Thyroid gland (tissue), 4 donors: ENCODE measurements around the gene CLSTN2. TPM values are rescaled to one million over a fixed set of nuclear protein-coding genes. Genes with fewer than 3 reads are reported as not detected.

Source experiments
- DNase-seq, 2 donors: peaks; one replicate each; pipeline ENCODE4 v3.0.0-alpha.2; 2019
- H3K27ac ChIP-seq, 3 donors: fragments of 200-600 bp; sonication (generic); 1 replicate in 2 of 3; 2 replicates in 1 of 3; pipeline ENCODE4 v1.5.1; 2016 to 2019; ENCODE audit warnings: mild to moderate bottlenecking in 1 of 3, moderate library complexity in 1 of 3
- H3K27me3 ChIP-seq: fragments of 200-600 bp; sonication (generic); one replicate; pipeline ENCODE4 v1.5.1; 2019
- H3K36me3 ChIP-seq, 2 donors: fragments of 200-600 bp; sonication (generic); one replicate each; pipeline ENCODE4 v1.5.1; 2016 to 2019
- H3K4me1 ChIP-seq, 2 donors: fragments of 200-600 bp; sonication (generic); one replicate each; pipeline ENCODE4 v1.5.1; 2017 to 2019
- H3K4me3 ChIP-seq, 3 donors: fragments of 200-600 bp; sonication (generic); replicated peaks in 1 of 3; 1 replicate in 2 of 3; 2 replicates in 1 of 3; pipeline ENCODE4 v1.5.1; 2016; ENCODE audit warnings: mild to moderate bottlenecking in 1 of 3
- H3K9me3 ChIP-seq: fragments of 200-600 bp; sonication (generic); one replicate; pipeline ENCODE4 v1.5.1; 2017
- POLR2A ChIP-seq, 2 donors: fragments of 450-650 bp; IDR thresholded peaks; one replicate each; pipeline ENCODE4 v1.6.1; 2017; ENCODE audit warnings: antibody characterized with exemption in 2 of 2, mild to moderate bottlenecking in 2 of 2, moderate library complexity in 1 of 2
- WGBS, 2 donors: methylation state at CpG; one replicate each; pipeline ENCODE4 v1.1.5; 2017; 5-methylcytosine and 5-hydroxymethylcytosine counted together
- intact Hi-C: fragments of 100-400 bp; cut with DNase I; formaldehyde crosslinking; loops from one replicate; pipeline ENCODE4 v1.15.1; 2023
- total RNA-seq, 4 donors: library from RNA; depleted of rRNA; stranded (reverse); fragments of >200 nt; gene quantifications; one replicate each; pipeline ENCODE4 v1.2.3, GENCODE V29; 2016
- TF ChIP-seq, protein P1 (sequence below), 6 experiments: fragments of 200-600 bp in 3 of 6; fragments of 450-650 bp in 3 of 6; sonication (generic) in 3 of 6; IDR thresholded peaks; one replicate each; pipeline ENCODE4 v1.5.1; 2016 to 2019; ENCODE audit warnings: antibody characterized with exemption in 6 of 6, mild to moderate bottlenecking in 2 of 6, inconsistent platforms in 1 of 6, moderate library complexity in 1 of 6

Gene CLSTN2
- total RNA-seq, 4 donors from 2014 or later: 9.7 to 32.9 (median 15.5) TPM

DNA sequence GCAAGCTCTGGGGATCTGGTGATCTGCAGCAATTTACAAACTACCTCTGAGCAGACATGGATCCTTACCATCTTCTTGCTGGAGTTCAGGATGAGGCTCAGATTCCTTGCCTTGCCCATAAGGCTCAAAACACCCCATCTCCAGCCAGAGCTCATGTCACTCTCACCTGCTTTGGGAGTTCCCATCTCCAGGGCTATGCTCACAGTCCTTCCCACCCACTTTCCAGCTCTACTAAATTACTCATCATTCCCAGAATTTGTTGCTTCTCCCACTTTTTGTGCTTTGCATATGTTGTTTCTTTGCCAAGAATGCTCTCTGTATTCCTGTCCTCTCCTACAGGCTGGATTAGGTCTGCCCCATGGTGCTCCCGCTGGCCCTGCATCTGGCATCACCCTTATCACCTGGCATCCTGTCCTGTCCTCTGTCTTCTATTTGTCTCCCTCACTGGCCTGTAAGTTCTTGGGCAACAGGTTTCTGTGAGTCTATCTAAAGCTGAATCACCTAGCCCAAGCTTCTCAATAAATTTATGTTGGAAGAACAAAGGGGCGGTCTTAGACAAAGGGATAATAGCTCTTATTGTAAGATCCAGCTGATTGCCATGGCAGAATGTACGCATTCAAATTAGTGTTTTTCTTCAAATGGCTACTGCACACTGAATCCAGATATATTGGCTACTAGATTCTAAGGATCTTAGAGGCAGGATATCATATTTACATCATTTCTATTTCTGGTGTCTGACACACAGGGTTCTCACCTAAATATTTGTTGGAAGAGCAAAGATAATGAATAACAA, 179.2 kb downstream of the CLSTN2 start:
- DNase-seq: no peak

DNA sequence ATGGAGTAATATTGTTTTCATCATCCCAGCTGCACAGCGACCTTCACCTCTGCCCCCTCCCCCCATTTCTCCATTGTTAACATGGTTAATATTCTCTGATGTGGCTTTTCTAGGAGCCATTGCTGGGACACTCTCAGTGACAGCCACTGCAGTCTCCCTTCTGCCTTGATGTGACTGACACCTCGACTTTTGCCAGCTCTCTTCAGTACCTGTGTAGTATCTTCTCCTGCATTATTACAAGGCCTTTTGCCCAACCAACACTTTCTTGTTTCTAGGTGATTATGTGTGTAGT, 179.8 kb downstream of the CLSTN2 start:
- WGBS, 2 donors: 79 to 88% methylated on average over 2 of the region's 2 CpGs
- H3K4me1 ChIP-seq: peaks cover 5 to 17% of the 10 kb centered on the region in 2 donors
- DNase-seq: no peak
- no peak overlapping the region for H3K4me3 ChIP-seq
- no peaks in the 10 kb centered on the region for H3K36me3 ChIP-seq
- intact Hi-C loops: no loop called here
- no peaks in the 10 kb centered on the region for H3K9me3 ChIP-seq
- no peaks in the 10 kb centered on the region for H3K27me3 ChIP-seq
- no peak overlapping the region for H3K27ac ChIP-seq
- TF ChIP-seq POLR2A (IDR thresholded peaks at IDR 0.05): no peak
- TF ChIP-seq, protein P1, sequence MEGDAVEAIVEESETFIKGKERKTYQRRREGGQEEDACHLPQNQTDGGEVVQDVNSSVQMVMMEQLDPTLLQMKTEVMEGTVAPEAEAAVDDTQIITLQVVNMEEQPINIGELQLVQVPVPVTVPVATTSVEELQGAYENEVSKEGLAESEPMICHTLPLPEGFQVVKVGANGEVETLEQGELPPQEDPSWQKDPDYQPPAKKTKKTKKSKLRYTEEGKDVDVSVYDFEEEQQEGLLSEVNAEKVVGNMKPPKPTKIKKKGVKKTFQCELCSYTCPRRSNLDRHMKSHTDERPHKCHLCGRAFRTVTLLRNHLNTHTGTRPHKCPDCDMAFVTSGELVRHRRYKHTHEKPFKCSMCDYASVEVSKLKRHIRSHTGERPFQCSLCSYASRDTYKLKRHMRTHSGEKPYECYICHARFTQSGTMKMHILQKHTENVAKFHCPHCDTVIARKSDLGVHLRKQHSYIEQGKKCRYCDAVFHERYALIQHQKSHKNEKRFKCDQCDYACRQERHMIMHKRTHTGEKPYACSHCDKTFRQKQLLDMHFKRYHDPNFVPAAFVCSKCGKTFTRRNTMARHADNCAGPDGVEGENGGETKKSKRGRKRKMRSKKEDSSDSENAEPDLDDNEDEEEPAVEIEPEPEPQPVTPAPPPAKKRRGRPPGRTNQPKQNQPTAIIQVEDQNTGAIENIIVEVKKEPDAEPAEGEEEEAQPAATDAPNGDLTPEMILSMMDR (IDR thresholded peaks at IDR 0.05): no peak

More for the DNA sequence above, 179.2 kb downstream of the CLSTN2 start:
- Histone ChIP-seq H3K4me3 (no peak overlapping the region), H3K27ac (no peak overlapping the region), H3K9me3 (no peaks in the 10 kb centered on the region), H3K4me1 (peaks cover 5 to 17% of the 10 kb centered on the region in 2 donors), H3K27me3 (no peaks in the 10 kb centered on the region), H3K36me3 (no peaks in the 10 kb centered on the region)
- TF ChIP-seq, protein P1 (IDR thresholded peaks at IDR 0.05): no peak
- no peak for TF ChIP-seq POLR2A (IDR thresholded peaks at IDR 0.05)
- WGBS, 2 donors: 92 to 94% methylated on average over 3 of the region's 3 CpGs
- intact Hi-C loops: no loop called here

DNA sequence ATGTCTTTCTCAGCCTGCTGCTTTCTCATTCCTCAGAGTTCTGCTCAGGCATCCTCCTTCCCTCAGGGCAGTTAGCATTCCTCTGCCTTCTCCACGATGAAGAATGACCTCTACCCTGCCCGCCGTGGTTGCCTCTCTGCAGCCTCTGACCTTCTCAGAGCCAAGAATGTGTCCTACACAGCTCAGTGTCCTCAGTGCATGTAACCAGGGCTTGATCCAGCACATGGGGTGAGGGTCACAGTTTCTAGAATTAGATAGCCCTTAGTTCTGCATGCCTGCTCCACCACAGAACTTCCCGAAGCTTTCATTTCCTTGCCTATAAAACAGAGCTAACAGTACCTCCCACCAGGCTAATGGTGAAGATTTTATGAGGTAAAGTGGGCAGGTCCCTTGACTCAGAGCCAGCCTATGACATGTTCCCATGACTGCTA, 182.1 kb downstream of the CLSTN2 start:
- no peak for TF ChIP-seq POLR2A (IDR thresholded peaks at IDR 0.05)
- TF ChIP-seq, protein P1 (IDR thresholded peaks at IDR 0.05): no peak
- Histone ChIP-seq H3K4me3 (no peak overlapping the region), H3K27me3 (no peaks in the 10 kb centered on the region), H3K4me1 (peaks cover 5 to 17% of the 10 kb centered on the region in 2 donors), H3K36me3 (no peaks in the 10 kb centered on the region), H3K27ac (no peak overlapping the region), H3K9me3 (no peaks in the 10 kb centered on the region)
- intact Hi-C loops: no loop called here
- DNase-seq: peak; percentile 11 to 28
- WGBS, 2 donors: 25 to 38% methylated on average over 4 of the region's 4 CpGs

DNA sequence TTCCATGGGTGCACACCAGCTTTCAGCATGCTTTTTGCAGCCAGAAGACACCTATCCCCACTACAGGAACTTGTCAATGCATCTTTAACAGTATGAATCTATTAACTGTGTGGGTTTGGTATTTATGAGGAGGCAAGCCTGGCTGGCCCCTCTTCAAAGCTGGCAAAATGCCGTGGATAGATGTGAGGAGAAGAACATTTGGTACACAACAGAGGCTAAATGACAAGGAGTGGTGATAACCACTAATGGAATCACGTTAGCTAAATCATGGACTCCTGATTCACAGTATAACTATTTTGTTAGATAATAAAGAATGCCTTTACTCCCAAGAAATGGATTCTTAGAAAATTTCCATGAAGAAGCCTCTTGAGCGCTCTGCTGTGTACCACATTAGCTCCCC, 187.2 kb downstream of the CLSTN2 start:
- Histone ChIP-seq H3K9me3 (no peaks in the 10 kb centered on the region), H3K4me1 (peaks cover 0 to 4% of the 10 kb centered on the region in 2 donors), H3K36me3 (no peaks in the 10 kb centered on the region), H3K4me3 (no peak overlapping the region), H3K27ac (no peak overlapping the region), H3K27me3 (no peaks in the 10 kb centered on the region)
- no peak for DNase-seq
- 29 to 56% methylated on average over 3 of the region's 3 CpGs for WGBS, 2 donors
- TF ChIP-seq, protein P1 (IDR thresholded peaks at IDR 0.05): no peak
- TF ChIP-seq POLR2A (IDR thresholded peaks at IDR 0.05): no peak
- intact Hi-C loops: no loop called here

DNA sequence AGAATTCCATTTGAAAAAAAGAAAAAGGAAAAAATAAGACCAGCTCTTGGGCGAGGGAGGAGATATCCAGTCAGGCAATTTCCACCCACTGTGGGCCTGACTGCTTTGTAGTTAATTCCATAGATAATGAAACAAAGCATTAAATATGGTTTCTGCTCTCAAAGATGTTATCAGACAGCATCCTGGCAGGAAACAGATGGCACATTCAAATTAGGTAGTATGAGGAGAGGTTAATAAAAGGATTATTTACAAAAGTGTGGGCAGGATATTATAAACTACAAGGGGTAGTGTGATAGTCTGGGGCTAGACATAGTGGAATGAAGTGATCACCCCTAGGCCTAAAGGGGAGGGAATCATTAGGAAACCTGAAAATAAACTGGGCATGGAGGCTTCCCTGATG, 193.2 kb downstream of the CLSTN2 start:
- TF ChIP-seq, protein P1 (IDR thresholded peaks at IDR 0.05): no peak
- no peak for TF ChIP-seq POLR2A (IDR thresholded peaks at IDR 0.05)
- Histone ChIP-seq H3K9me3 (no peaks in the 10 kb centered on the region), H3K4me1 (no peaks in the 10 kb centered on the region), H3K27ac (no peak overlapping the region), H3K36me3 (no peaks in the 10 kb centered on the region), H3K27me3 (no peaks in the 10 kb centered on the region), H3K4me3 (no peak overlapping the region)
- WGBS, 2 donors: 62 to 78% methylated on average over 1 of the region's 1 CpG
- no peak for DNase-seq
- intact Hi-C loops: no loop called here
